ENCODE data around the gene FANK1.

DNA sequence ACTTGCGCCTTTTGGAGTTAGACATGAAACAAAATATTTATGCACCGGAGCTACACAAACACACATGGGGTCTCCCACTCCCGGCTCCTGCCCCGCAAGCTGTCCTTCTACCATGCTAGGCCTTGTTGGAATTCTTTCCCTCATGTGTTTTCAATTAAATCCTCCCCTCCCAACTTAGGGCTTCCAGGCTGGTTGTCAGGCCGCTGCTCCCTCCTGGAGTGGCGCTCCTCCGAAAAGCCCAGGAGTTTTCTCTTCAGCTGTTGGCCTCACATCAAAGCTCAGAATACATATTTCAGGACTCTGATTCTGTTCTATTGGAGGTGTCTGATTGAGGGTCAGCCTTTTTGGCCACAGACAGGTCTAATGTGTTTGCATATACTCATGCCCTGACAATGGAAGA is 113.3 kb downstream of the FANK1 start:
- TF ChIP-seq, protein P1, sequence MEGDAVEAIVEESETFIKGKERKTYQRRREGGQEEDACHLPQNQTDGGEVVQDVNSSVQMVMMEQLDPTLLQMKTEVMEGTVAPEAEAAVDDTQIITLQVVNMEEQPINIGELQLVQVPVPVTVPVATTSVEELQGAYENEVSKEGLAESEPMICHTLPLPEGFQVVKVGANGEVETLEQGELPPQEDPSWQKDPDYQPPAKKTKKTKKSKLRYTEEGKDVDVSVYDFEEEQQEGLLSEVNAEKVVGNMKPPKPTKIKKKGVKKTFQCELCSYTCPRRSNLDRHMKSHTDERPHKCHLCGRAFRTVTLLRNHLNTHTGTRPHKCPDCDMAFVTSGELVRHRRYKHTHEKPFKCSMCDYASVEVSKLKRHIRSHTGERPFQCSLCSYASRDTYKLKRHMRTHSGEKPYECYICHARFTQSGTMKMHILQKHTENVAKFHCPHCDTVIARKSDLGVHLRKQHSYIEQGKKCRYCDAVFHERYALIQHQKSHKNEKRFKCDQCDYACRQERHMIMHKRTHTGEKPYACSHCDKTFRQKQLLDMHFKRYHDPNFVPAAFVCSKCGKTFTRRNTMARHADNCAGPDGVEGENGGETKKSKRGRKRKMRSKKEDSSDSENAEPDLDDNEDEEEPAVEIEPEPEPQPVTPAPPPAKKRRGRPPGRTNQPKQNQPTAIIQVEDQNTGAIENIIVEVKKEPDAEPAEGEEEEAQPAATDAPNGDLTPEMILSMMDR (IDR thresholded peaks at IDR 0.05): no peak
- no peak for TF ChIP-seq POLR2A (IDR thresholded peaks at IDR 0.05)

Data from upper lobe of left lung (tissue), 4 donors.